Fibroblast of gingiva (primary cell): Measurements from ENCODE around the gene MEDAG.
"Not testable (repeated sequence)": the region's sequence is repeated elsewhere in the genome, so short reads cannot be mapped to it uniquely, and the experiment has no call there.

ENCODE experiments used
- DNase-seq: peaks from one replicate; pipeline ENCODE4 v3.0.0-alpha.2; 2011; ENCODE audit warnings: low read depth

Gene MEDAG

DNA sequence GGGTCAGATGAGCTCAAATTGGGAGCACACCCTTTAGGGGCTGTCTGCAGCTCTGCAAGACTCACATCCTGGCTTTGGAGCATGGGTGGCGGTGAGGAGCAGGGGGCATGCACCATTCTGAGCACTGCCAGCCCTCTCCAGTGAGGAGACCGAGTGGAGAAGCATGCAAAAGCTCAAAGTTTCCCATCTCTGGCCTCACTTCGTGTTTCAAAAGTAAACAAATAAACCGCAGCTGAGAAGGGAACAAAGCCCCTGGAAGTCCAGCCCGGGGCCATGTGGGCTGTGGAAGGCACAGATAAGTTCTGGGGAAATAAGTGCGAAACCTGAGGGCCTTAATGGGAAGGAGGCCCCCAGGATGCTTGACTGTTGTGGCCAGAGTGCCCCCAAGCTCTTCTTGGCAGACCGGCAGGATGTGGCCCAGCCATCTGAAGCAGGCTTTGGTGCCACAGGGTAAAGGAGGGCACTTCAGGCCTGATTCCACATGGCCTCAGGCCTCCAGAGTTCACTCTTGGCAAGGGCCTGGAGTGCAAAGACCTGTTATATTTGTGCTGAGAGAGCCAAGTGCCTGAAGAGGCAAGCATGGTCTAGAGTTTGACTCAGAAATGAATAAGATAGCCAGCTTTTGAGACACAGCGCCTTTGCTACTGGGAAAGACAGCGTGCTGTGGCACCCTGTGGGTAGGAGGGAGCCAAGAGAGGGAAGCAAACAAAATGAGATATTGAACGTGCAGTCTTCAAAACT, 1.2 kb downstream of the MEDAG start:
- peak; percentile 46 for DNase-seq

DNA sequence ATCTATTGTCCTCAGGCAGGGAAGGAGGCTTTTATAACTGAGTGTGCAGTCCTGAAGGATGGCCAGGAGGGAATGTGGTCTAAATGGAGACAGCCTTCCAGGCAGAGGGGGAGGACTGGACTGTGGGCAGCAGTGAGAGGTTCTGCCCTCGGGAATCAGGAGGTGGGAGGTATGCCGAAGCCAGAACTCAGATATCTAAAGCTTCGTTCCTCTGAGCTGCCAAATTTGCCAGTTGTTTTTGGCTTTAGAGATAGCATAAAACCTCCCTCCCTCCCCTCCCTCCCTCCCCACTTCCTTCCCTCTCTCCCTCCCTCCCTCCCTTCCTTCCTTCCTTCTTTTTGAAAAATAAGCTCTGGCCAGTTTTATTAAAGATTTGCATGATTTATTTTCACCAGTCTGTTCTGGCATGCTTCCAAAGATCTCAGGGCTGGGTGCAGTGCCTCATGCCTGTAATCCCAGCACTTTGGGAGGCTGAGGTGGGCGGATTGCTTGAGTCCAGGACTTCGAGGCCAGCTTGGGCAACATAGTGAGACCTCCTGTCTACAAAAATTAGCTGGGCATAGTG, 2.4 kb downstream of the MEDAG start:
- DNase-seq, result peak; percentile 18

DNA sequence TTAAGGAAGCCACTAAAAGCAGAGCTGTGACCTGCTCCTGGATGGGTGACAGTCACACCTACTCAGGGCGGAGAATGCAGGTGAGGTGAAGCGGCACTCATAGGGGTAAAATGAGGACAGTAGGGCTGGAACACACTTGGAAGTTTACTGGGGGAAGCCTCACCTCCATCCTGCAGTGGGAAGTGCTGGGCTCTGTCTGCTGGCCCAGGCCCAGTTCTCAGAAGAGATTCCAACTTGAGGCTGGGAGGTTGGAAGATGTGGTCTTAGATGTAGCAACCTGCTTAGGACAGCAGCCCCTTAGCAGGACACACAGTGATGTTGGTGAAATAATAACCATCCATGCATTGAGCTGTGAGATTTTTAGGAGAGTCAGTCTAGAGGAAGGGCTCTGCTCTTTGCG, 4.6 kb downstream of the MEDAG start:
- no peak for DNase-seq

DNA sequence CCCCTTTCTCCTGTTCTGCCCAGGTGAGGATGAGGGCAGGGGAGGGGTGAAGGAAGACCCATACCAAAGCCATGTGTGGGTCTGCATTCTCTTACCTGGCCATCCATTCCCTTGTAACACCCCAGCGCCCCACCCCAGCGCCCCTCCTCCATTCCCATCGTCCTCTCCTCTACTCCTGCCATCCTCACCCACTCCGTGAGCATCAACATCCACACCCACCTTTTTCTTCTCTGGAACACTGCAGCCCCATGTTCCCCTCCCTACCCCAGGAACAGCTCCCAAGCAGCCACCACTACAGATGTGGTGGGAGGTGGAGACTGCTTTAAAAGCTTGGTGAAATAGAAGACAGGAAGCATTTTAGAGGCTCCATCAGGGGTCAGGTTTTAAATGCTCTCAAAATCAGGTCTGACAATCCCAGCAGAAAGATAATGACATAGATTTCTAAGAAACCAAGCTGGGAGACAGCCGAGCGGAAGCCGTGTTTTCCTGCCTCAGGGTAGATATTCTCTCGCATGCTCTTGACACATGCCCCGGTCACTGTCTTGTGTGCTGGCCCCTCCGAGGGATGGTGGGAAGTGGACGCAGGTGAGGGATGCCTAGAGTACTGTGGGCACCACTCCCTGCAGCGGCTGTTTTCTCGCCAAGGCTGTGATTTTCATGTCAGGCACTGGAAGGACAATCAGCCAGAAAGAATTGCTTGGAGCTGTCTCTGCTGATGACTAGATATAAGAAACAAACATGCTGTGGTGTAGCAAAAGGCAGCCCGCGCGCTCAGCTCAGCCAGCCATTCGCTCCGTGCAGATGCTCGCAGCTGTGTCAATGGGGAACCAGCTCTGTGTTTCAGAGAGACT, 9.8 kb downstream of the MEDAG start:
- DNase-seq, result no peak

DNA sequence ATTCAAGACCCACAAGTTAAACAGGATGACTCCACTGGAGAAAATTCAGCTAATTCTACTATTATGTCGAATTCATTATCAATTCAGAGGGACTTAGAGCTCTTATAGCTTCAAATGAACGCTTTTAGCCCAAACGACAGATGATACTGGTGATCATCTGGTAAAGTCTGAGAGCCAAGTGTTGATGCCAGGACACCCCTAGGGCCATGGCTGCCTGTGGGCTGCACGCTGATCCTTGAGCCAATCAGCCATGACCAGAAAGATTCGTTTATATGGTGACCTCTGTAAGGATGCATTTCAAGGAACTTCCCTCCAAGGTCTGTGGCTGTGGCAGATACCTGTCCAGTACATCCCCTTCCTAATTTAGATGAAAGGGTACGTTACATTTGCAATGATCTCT, 10.9 kb downstream of the MEDAG start:
- no peak for DNase-seq

DNA sequence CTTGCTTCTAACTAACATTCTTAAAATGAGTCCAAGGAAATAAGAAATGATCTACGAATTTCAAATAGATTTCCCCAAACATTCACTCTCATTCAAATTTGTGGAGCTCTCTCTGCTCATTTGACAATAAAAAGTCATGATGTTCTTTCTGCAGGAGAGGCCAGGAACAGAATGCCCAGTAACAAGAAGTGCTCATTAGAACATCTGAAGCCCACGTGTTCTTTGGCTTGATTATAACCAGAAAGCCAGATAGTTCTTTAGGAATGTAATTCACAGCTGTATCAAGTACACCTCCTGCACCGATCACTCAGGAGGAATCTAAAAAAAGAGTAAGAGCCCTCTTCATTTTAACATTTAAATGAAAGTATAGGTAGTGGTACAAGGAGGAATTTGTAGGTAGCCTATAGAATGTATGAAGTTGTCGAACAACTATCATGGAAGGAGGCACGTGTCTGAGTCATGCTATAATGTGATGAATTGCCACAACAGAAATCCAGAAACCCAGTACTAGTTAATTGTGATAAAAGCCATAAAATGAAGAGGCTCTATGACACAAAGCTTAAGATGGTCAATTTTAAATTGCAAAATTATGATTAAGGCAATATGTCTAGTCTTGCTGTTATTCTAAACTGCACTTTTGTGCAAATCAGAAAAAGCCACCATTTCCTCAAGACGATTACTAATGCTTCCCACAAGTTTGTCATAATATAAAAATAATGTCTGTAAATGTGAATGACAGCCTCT, 12.8 kb downstream of the MEDAG start:
- no peak for DNase-seq

DNA sequence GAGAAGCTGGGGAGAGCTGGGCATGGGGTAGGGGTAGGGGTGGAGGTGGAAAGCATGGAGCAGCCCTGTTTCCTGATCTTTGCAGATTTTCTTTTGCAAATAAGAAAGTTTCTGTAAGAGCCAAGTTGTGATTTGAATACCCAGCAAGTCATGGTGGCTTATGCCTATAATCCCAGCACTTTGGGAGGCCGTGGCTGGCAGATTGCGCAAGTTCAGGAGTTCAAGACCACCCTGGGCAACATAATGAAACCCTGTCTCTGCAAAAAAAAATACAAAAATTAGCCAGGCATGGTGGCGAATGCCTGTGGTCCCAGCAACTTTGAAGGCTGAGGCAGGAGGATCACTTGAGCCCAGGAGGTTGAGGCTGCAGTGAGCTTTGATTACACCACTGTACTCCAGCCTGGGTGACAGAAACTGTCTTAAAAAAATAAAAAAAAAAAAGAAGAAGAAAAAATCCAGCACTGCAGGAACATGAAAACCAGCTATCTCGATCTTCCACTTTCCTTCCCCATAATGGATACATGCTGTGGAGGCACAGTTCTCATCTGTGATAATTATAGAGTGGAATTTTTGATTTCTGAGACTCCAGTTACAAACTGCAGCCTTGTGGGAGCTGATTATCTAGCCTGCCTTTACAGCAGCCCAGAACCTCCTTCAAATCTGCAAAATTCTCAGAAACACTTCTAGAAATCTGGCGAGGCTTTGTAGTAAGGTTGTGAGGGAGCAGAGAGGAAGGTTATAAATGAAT, 14.3 kb downstream of the MEDAG start:
- no peak for DNase-seq

DNA sequence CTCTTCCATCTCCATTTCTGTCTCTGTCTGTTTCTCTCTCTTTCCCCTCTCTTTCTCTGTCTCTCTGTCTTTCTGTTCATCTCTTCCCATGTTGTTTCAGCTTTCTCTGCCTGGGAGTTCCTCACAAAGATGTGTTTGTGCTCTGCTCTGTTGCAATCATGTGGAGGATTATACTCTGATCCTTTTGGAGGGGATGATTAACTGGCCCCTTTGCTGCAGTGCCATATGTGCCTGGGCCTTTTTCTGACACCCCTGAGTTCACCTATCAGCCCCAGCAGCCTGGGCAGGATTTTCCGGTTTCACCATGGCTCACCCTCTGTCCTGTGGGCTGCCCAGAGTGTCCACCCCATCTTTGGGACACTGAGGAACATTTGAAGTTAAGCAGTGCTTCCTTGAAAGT, 17.3 kb downstream of the MEDAG start:
- no peak for DNase-seq

DNA sequence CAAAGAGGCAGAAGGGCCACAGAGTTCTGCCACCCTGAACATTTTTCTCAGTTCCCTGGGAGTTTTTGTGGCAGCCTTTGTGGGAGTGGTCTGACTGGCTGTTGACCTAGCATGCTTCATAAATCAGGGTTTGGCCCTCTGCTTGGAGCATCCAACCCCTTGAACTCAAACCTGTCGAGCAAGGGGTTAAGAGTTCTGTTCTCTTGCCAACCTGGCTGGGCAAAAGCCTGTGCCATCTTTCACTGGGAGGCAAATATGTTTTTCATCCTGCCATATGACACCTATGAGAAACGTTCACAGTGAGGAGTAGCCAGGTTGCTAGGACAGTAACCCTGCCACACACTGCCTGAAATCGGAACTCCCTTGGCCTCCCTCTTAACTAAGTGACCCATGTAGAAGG, 18.6 kb downstream of the MEDAG start:
- DNase-seq, result no peak

DNA sequence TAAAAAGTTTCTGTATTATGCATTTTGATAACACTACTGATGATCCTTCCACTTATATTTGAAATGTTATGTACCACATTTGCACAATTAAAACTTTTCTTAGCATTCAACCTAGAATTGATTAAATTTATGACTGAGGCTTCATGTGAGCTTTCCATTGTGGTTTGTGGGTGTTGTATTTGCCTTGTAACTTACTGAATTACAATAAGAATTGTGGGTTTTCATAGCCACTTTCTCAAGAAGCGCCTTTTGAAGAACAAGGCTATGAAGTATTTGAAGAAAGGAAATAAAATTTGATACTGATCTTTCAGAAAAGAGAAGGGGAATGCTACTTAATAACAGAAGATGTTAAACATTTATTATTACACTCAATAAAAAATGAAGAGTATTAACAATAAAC, 19.4 kb downstream of the MEDAG start:
- DNase-seq, result no peak

DNA sequence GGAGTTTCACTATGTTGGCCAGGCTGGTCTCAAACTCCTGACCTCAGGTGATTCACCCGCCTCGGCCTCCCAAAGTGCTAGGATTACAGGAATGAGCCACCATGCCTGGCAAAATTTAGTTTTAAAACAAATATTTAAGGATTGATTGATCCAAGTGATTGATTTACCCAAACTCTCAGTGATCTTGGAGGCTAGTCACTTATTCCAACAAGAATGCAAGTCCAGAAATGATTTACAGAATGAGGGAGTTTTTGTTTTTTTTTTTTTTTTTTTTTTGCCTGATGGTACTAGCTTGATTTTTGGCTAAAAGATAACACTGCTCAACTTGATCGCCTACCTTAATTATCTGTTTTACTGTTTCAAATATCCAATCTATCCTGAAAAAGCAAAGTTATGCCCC, 20.7 kb downstream of the MEDAG start:
- DNase-seq, result no peak

DNA sequence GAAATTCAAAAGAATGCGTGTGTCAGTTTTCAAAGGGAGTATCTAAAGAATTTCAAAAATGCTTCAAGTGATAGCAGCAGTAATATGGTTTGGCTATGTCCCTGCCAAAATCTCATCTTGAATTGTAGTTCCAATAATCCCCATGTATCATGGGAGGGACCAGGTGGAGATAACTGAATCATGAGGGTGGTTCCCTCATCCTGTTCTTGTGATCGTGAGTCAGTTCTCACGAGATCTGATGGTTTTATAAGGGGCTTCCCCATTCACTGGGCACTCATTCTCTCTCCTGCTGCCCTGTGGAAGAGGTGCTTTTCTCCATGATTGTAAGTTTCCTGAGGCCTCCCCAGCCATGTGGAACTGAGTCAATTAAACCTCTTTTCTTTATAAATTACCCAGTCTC, 21.1 kb downstream of the MEDAG start:
- DNase-seq, result not testable (repeated sequence)

DNA sequence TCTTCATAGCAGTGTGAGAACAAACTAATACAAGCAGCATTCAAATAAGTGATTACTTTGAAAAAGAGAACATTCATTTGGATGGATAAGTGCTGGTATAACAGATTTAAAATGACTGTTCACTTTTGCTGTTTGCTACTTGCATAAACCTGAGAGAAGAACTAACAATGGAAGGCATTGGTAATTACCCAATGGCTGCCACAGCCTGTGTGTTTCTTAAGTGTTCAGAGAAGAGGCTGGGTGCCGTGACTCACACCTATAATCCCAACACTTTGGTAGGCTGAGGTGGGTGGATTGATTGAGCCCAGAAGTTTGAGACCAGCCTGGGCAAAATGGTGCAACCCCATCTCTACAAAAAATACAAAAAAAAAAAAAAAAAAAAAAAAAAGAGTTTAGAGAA, 21.5 kb downstream of the MEDAG start:
- DNase-seq, result no peak

DNA sequence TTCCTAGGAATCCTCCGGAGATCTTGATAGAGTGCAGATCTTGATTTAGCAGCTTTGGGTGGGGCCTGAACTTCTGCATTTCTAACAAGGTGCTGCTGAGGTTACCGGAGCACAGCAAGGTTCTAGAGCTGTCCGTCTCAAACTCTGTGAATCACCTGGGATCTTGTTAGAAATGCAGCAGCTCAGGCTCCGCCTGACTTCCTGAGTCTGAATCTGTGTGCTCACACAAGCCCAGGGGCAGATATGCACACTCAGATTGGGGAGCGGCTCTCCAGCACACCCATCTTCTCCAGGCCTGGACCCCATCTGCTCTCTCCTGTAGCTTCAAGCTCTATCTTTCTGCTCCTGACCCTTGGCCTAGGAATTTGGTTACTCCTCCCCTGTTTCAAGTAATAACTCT, 22.9 kb downstream of the MEDAG start:
- DNase-seq, result no peak

DNA sequence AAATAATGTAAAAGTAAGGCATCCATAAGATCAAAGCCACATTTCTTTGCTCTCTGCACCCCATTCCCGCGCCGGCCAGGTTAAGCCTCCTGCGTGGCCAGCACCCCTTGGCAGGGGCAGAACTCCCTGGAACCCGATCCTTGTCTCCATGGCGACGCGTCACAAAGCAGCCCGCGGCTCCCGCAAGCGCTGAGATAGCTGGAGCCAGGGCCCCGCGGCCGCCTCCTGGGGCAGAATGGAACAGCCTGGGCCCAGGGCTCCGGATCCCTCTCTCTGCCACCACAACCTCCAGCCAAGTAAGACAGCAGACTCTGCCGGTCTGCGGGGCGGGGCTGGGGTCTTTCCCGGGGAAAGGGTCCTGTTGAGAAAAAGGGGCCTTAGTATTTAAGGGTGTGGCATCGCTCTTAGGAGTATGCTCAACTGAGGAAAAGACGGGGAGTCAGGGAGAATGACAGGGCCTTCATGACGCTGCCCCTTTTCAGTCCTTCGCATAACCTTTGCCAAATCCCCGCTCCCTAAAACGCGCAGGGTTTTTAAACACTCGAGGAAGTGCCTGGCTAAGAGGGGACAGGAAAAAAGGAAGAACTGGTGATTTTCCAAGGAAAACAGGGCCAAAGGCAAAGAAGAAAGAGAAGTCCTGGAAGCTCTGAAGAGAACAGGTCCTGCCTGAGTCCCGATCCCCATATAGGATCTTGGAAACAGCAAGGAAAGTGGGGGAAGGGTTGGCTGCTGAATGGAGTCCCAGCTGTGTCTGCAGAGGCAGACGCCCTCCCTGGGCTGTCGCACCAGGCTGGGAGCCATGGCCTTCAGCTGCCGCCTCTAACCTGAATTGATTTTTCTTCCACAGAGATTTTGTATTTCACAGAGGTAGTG, 26.6 kb downstream of the MEDAG start, which contains the start of gene TEX26:
Gene TEX26 (plus strand): TSS at position 176 of the 873 bp plus-strand sequence. CDS start 60 bp downstream, at position 236.
- DNase-seq, result no peak

DNA sequence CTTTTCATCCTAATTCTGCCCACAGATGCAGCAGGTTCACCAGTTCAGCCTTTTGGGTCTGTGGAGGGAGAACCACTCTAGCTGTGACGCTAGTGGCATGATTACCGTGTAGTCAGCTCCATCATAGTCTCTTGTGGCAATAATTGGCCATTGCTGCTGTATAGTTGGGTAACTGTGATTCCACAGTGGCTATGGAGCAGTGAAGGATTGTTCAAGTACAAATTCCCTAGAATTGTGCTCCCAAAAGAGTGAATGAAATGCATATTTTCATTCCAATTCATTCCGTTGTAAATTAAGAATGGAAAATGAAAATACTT, 27.2 kb downstream of the MEDAG start:
- no peak for DNase-seq

DNA sequence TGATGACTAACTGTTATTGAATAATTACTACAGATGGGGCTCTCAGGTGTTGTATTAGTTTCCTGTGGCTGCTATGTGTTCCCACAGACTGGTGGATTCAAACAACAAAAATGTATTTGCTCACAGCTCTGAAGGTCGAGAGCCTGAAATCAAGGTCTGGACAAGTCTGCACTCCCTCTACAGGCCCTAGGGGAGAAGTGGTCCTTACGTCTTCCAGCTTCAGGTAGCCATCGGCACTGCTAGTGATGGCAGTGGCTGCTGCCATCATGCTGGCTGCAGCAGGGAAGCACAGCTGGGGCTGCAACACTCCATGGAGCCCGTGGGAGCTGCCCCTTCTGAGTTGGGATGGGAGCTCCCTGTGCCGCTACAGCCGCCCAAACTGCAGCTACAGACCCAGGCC, 28.3 kb downstream of the MEDAG start:
- no peak for DNase-seq

DNA sequence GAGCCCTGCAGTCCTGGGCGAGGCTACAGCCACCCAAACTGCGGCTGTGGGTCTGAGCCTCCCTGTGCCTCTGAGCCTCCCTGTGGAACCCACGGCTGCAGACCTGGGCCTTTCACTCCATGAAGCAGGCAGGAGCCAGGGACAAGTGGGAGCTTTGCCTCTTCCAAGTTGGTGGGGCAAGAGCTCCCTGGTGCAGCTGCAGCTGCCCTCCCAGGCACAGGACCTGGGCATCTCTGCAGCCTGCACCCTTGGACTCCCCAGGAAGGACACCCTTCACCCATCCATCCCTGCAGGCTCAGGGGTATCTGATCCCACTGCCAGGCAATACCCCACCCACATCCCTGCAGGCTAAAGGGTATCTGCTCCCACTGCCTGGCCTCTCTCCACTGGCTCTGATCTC, 28.7 kb downstream of the MEDAG start:
- no peak for DNase-seq

DNA sequence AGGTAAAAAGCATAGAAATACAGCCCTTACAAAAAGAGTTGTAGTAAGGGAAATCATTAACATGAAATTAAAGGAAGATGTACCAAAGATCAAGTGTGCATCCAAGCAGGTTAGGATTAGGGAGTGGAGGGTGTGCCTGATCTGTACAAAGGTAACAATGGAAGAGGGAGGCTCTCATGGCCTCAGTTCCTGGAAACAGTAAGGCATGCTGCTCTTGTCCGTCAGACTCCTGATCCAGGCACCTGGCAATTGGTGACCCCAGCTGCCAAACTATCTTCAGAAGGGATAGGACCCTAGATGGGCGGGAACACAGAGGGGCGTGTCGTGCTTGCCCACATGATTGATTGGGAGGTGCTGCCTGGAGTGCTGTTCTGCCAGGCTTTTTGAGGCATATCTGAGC, 30.9 kb downstream of the MEDAG start:
- DNase-seq, result no peak

DNA sequence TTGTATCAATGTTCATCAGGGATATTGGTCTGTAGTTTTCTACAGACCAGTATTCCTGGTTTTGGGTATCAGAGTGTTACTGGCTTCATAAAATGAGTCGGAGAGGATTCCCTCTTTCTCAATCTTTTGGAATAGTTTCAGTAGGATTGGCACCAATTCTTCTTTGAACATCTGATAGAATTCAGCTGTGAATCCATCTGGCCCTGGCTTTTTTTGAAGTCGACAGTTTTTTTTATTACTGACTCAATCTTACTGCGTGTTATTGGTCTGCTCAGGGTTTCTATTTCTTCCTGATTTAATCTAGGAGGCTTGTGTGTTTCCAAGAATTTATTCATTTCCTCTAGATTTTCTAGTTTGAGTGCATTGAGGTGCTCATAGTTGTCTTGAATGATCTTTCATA, 37.8 kb downstream of the MEDAG start:
- DNase-seq, result peak; percentile 27
